Psoas muscle (tissue), 8 donors: ENCODE measurements around the gene PLOD1. TPM values are rescaled to one million over a fixed set of nuclear protein-coding genes. Genes with fewer than 3 reads are reported as not detected.
A peak's percentile ranks its signal among the peaks of the same experiment; 100 is the strongest.

Experiments used
- ATAC-seq, 4 donors: fragments of 200-7000 bp; cut with Tn5 transposase; one replicate each; pipeline ENCODE4 v1.9.1; 2020; ENCODE audit warnings: moderate library complexity in 3 of 4, mild to moderate bottlenecking in 2 of 4
- DNase-seq, 2 donors: peaks; one replicate each; pipeline ENCODE4 v3.0.0-alpha.2; 2020
- H3K27ac ChIP-seq: fragments of 200-600 bp; one replicate; pipeline ENCODE4 v1.8.0; 2022
- H3K27me3 ChIP-seq, 3 donors: fragments of 200-600 bp in 1 of 3; one replicate each; pipeline versions ENCODE4 v1.6.1 to v1.8.0; 2013 to 2022; ENCODE audit warnings: low read length in 2 of 3, mild to moderate bottlenecking in 2 of 3, moderate library complexity in 1 of 3; ENCODE audit not compliant: insufficient read depth in 3 of 3
- H3K36me3 ChIP-seq, 2 donors: fragments of 200-600 bp in 1 of 2; one replicate each; pipeline versions ENCODE4 v1.6.1 to v1.8.0; 2013 to 2022; ENCODE audit warnings: low read depth in 1 of 2, mild to moderate bottlenecking in 1 of 2, moderate library complexity in 1 of 2; ENCODE audit not compliant: insufficient read depth in 1 of 2
- H3K4me1 ChIP-seq: fragments of 200-600 bp; one replicate; pipeline ENCODE4 v1.8.0; 2022
- H3K4me3 ChIP-seq: fragments of 200-600 bp; one replicate; pipeline ENCODE4 v1.8.0; 2022; ENCODE audit warnings: mild to moderate bottlenecking
- H3K9me3 ChIP-seq: fragments of 200-600 bp; one replicate; pipeline ENCODE4 v1.8.0; 2022
- WGBS, 3 donors: extraction: QIAGEN DNeasy Blood & Tissue Kit; methylation state at CpG; one replicate each; pipeline versions ENCODE4 v1.1.6 to v1.1.7; 2013; 5-methylcytosine and 5-hydroxymethylcytosine counted together
- intact Hi-C, 2 donors: fragments of 100-400 bp; cut with DNase I; formaldehyde crosslinking; loops; one replicate each; pipeline versions ENCODE4 v1.11.0 to v1.14.2; 2022
- polyA plus RNA-seq, 3 donors: library from polyadenylated mRNA; stranded (reverse); fragments of 200-250 nt; gene quantifications; one replicate each; pipeline ENCODE4 v1.2.3, GENCODE V29; 2013
- total RNA-seq, 4 donors: library from RNA; stranded (reverse); fragmentation: NEBNext Ultra II Directional in 2 of 4; extraction: Animal tissue kit (Norgen Biotek cat#: 25700) in 2 of 4; gene quantifications; one replicate each; pipeline versions ENCODE4 v1.2.1 to v1.2.4, GENCODE V29; 2021 to 2023
- TF ChIP-seq, protein P1 (sequence below): fragments of 200-600 bp; IDR thresholded peaks from one replicate; pipeline ENCODE4 v1.8.0; 2022; ENCODE audit warnings: antibody characterized with exemption
- donor health status: healthy with polysubstance abuse.
- donor health status: DM: no; HTN: no; CAD: no; lungs with moderate emphysema.
- donor health status: Bipolar disorder and iron deficiency.
- donor health status: healthy.
- donor health status: DM: yes; HTN: yes; CAD: no.
- donor health status: DM: no; HTN: no; CAD: no.
- donor health status: DM: no; HTN: no; CAD: no.
- donor health status: DM: yes; HTN: yes; CAD: no.

PLOD1 gene
- total and polyA plus RNA-seq, 7 donors, result 25.1 to 52.3 (median 36.3) TPM

DNA sequence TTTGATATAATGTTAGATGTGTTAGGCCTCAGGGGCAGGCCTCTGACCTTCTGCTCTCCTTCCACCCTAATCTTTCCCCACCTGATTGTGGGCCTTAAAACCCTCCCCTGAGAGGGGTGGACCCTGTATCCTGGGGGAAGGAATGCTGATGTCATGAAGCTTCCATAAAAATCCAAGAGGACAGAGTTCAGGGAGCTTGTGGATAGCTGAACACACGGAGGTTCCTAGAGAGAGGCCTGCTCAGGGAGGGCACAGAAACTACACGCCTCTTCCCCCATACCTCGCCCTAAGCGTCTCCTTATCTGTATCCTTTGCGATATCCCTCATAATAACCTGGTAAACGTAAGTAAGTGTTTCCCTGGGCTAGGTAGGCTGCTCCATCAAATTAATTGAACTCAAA is 50.1 kb downstream of the PLOD1 start:
- 85 to 87% (median 86%) methylated on average over 6 of the region's 6 CpGs for WGBS, 3 donors
- Histone ChIP-seq H3K27ac (peak overlapping the region; percentile 97), H3K4me1 (peaks cover 66% of the 10 kb centered on the region), H3K9me3 (no peaks in the 10 kb centered on the region), H3K4me3 (peak overlapping the region; percentile 22), H3K27me3 (no peaks in the 10 kb centered on the region), H3K36me3 (peaks cover 13 to 80% of the 10 kb centered on the region in 2 donors)
- no peak for DNase-seq
- intact Hi-C loops, result no loop called here
- no peak for ATAC-seq
- TF ChIP-seq, protein P1, sequence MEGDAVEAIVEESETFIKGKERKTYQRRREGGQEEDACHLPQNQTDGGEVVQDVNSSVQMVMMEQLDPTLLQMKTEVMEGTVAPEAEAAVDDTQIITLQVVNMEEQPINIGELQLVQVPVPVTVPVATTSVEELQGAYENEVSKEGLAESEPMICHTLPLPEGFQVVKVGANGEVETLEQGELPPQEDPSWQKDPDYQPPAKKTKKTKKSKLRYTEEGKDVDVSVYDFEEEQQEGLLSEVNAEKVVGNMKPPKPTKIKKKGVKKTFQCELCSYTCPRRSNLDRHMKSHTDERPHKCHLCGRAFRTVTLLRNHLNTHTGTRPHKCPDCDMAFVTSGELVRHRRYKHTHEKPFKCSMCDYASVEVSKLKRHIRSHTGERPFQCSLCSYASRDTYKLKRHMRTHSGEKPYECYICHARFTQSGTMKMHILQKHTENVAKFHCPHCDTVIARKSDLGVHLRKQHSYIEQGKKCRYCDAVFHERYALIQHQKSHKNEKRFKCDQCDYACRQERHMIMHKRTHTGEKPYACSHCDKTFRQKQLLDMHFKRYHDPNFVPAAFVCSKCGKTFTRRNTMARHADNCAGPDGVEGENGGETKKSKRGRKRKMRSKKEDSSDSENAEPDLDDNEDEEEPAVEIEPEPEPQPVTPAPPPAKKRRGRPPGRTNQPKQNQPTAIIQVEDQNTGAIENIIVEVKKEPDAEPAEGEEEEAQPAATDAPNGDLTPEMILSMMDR, result no peak

DNA sequence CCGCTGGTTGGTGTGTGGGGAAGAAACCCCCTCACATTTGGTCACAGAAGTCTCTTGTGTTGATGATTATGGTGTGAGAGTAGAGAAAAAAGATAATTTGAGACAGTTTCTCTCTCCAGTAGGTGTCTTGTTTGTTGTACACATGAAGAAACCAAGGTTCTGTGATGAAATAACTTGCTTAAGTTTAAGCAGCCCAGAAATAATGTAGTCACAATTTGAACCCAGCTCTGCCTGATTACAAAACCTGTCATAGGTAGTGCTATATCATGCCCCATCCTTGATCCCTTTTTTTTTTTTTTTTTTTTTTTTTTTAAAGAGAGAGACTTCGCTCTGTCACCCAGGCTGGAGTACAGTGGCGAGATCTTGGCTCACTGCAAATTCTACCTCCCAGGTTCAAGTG is 50.7 kb downstream of the PLOD1 start:
- no peak for DNase-seq
- peaks cover 13 to 86% of the 10 kb centered on the region in 2 donors for H3K36me3 ChIP-seq
- H3K4me1 ChIP-seq, result peaks cover 72% of the 10 kb centered on the region
- WGBS, 3 donors, result 83 to 95% (median 86%) methylated on average over 2 to 3 of the region's 3 CpGs
- peak overlapping the region; percentile 97 for H3K27ac ChIP-seq
- intact Hi-C loops, result no loop called here
- H3K27me3 ChIP-seq, result no peaks in the 10 kb centered on the region
- TF ChIP-seq, protein P1, result no peak
- no peak overlapping the region for H3K4me3 ChIP-seq
- no peak for ATAC-seq
- H3K9me3 ChIP-seq, result no peaks in the 10 kb centered on the region

DNA sequence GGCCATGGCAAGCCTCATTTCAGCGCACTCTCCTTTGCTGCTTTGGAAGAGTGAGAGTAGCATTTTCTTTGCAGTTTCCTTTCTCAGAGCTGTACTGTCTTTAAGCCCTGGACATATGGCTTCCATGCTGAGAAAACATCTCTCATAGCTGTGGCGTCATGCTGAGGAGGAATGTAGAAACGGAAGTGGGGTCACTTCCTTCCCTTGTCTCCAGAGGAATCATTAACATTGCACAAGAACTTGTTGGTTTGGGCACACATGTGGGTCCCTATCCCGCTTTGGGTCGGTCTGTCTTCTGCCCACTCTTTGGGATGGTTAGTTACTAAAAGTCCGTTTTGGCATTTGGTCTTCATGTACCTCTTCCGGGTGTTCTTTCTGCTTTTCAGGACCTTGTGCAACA is 51.3 kb downstream of the PLOD1 start:
- H3K9me3 ChIP-seq, result no peaks in the 10 kb centered on the region
- peaks cover 13 to 93% of the 10 kb centered on the region in 2 donors for H3K36me3 ChIP-seq
- no peak for DNase-seq
- no peaks in the 10 kb centered on the region for H3K27me3 ChIP-seq
- intact Hi-C loops, result no loop called here
- WGBS, 3 donors, result 71 to 73% (median 71%) methylated on average over 6 to 7 of the region's 7 CpGs
- peak overlapping the region; percentile 97 for H3K27ac ChIP-seq
- H3K4me1 ChIP-seq, result peaks cover 75% of the 10 kb centered on the region
- TF ChIP-seq, protein P1, result no peak
- no peak overlapping the region for H3K4me3 ChIP-seq
- no peak for ATAC-seq

DNA sequence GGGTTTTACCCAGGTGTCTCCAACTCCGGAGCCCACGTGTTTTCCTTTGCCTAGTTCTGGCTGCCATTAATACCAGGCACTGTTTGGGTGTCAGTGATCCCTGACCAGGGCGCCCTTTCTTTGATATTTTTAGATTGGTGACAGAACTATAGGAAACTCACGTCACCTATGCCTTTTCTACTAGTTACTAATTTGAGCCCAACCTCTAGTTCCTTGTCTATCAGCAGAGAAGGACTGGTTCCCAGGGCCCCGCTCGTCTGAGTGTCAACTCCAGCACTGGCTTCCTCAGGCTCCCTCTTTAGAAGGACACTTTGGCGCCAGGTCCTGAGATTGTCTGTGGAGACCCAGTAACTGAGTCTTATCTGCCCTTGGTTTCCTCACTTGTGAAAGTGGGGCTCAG is 55.2 kb downstream of the PLOD1 start:
- intact Hi-C loops, result no loop called here
- 43 to 64% (median 47%) methylated on average over 7 of the region's 7 CpGs for WGBS, 3 donors
- Histone ChIP-seq H3K36me3 (peaks cover 6 to 92% of the 10 kb centered on the region in 2 donors), H3K27me3 (no peaks in the 10 kb centered on the region), H3K4me3 (peak overlapping the region; percentile 5), H3K4me1 (peaks cover 50% of the 10 kb centered on the region), H3K27ac (peak overlapping the region; percentile 97), H3K9me3 (no peaks in the 10 kb centered on the region)
- TF ChIP-seq, protein P1, result no peak
- ATAC-seq (peak; percentile 36 to 66 (median 58)), DNase-seq (no peak)
